Ecto neural progenitor cell (in vitro differentiated cells): ENCODE results near the gene LTBR.

Source experiments
- DNase-seq: peaks from one replicate; pipeline ENCODE4 v3.0.0-alpha.2; 2018; ENCODE audit warnings: low spot score

Gene LTBR

GRCh38 chr12:6346942-6347341, 37.0 kb upstream of the LTBR start:
- no peak for DNase-seq

- DNase-seq: no peak
Observed at GRCh38 chr12:6347367-6348338, 36.3 kb upstream of the LTBR start.

- DNase-seq: no peak
Observed at GRCh38 chr12:6351622-6352021, 32.3 kb upstream of the LTBR start.

- DNase-seq: no peak
Observed at GRCh38 chr12:6352193-6353173, 31.5 kb upstream of the LTBR start.

GRCh38 chr12:6354495-6355393, 29.2 kb upstream of the LTBR start:
- no peak for DNase-seq

GRCh38 chr12:6355491-6356373, 28.2 kb upstream of the LTBR start:
- no peak for DNase-seq

GRCh38 chr12:6356374-6356820, 27.6 kb upstream of the LTBR start:
- no peak for DNase-seq

GRCh38 chr12:6358881-6359280, 25.1 kb upstream of the LTBR start:
- no peak for DNase-seq

- no peak for DNase-seq
Observed at GRCh38 chr12:6360080-6360571, 23.8 kb upstream of the LTBR start.

GRCh38 chr12:6360578-6361490, 23.1 kb upstream of the LTBR start:
- no peak for DNase-seq

GRCh38 chr12:6361834-6362233, 22.1 kb upstream of the LTBR start:
- DNase-seq: no peak

- no peak for DNase-seq
Observed at GRCh38 chr12:6362403-6362802, 21.6 kb upstream of the LTBR start.

- no peak for DNase-seq
Observed at GRCh38 chr12:6363010-6363329, 21.0 kb upstream of the LTBR start.

- DNase-seq: peak; percentile 80
Observed at GRCh38 chr12:6363330-6364043, 20.5 kb upstream of the LTBR start.

GRCh38 chr12:6364044-6364374, 20.0 kb upstream of the LTBR start:
- DNase-seq: no peak

GRCh38 chr12:6367065-6367968, 16.6 kb upstream of the LTBR start:
- DNase-seq: no peak

GRCh38 chr12:6367969-6368892, 15.7 kb upstream of the LTBR start:
- peak; percentile 30 for DNase-seq
